ENCODE measurements around the gene SCARB1. TPM values are rescaled to one million over a fixed set of nuclear protein-coding genes. Genes with fewer than 3 reads are reported as not detected.
A peak's percentile ranks its signal among the peaks of the same experiment; 100 is the strongest.

Gene SCARB1
- total RNA-seq, 1 donor, result 9.4 TPM

DNA sequence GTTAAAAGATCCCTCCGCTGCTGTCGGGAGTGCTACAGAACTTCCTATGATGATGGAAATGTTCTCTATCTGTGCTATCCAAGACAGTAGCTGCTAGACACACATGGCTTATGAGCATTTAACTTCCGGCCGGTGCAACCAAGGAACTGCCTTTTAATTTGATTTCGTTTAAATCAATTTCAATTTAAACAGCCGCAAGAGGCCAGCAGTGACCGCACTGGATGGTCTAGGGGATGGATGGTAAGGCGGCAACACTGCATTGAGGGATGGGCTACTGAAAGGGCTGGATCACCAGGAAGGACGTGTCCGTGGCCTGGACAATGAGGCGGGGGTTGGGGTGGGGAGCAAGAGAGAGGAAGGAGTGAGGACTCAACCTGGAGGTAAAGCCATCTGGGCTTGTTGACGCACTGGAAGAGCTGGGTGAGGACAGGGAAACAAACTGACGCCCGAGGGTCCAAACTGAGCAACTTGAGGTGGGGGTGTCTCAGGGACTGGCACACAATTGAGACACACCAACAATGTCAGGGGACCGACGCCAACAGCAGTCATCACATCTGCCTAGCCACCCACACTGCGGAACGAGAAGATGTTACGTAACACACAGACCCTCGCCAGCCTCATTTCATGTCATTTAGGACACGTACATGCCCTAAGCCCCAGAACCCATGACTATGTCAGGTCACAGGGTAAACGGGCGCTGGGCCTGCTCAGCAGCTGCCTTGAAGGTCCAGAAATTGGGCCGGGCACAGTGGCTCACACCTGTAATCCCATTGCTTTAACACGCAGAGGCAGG lies 57.6 kb downstream of the SCARB1 start:
- no peaks in the 10 kb centered on the region for H3K27me3 ChIP-seq (ENCODE audit: insufficient read depth, low read length)
- no peaks in the 10 kb centered on the region for H3K79me2 ChIP-seq (ENCODE audit: insufficient read depth, low read length)
- no peak overlapping the region for H3K27ac ChIP-seq (ENCODE audit: low read depth, low read length)
- H3K4me1 ChIP-seq (ENCODE audit: insufficient read depth, low read length), result peaks cover 9% of the 10 kb centered on the region
- H3K4me3 ChIP-seq (ENCODE audit: insufficient read depth, low read length), result no peak overlapping the region
- H3K36me3 ChIP-seq (ENCODE audit: insufficient read depth, low read length), result no peaks in the 10 kb centered on the region
- no peak overlapping the region for H2AFZ ChIP-seq (ENCODE audit: low read length)
- H4K20me1 ChIP-seq (ENCODE audit: insufficient read depth, low read length), result no peaks in the 10 kb centered on the region
- H3K9me3 ChIP-seq (ENCODE audit: low read depth, low read length), result no peaks in the 10 kb centered on the region
- DNase-seq (ENCODE audit: insufficient read length, low spot score, missing footprints), result peak; percentile 58
- no peak overlapping the region for H3K4me2 ChIP-seq (ENCODE audit: insufficient read depth, low read length)
- TF ChIP-seq, protein P1, sequence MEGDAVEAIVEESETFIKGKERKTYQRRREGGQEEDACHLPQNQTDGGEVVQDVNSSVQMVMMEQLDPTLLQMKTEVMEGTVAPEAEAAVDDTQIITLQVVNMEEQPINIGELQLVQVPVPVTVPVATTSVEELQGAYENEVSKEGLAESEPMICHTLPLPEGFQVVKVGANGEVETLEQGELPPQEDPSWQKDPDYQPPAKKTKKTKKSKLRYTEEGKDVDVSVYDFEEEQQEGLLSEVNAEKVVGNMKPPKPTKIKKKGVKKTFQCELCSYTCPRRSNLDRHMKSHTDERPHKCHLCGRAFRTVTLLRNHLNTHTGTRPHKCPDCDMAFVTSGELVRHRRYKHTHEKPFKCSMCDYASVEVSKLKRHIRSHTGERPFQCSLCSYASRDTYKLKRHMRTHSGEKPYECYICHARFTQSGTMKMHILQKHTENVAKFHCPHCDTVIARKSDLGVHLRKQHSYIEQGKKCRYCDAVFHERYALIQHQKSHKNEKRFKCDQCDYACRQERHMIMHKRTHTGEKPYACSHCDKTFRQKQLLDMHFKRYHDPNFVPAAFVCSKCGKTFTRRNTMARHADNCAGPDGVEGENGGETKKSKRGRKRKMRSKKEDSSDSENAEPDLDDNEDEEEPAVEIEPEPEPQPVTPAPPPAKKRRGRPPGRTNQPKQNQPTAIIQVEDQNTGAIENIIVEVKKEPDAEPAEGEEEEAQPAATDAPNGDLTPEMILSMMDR (IDR thresholded peaks at IDR 0.05; ENCODE audit: extremely low read depth, low read depth, low read length), result no peak

DNA sequence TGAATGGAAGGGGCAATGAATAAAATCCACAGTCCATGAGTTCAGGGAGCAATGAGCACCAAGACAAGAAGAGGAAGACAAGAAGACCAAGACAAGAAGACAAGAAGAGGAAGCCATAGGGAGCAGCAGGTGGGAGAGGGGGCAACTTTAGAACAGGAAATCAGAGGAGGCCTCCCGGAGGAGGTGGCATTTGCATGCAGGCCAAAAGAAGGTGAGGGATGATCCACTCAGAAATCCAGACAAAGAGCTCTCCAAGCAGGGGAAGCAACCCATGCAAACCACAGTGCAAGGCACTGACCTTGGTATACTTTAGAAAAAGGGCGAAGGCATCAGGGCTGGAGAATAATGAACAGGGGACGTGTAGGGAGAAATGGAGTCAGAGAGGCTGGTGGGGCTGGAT lies 58.6 kb downstream of the SCARB1 start:
- no peaks in the 10 kb centered on the region for H3K27me3 ChIP-seq (ENCODE audit: insufficient read depth, low read length)
- no peak overlapping the region for H3K4me2 ChIP-seq (ENCODE audit: insufficient read depth, low read length)
- no peaks in the 10 kb centered on the region for H3K36me3 ChIP-seq (ENCODE audit: insufficient read depth, low read length)
- H3K79me2 ChIP-seq (ENCODE audit: insufficient read depth, low read length), result no peaks in the 10 kb centered on the region
- no peaks in the 10 kb centered on the region for H3K9me3 ChIP-seq (ENCODE audit: low read depth, low read length)
- DNase-seq (ENCODE audit: insufficient read length, low spot score, missing footprints), result peak; percentile 43
- no peak overlapping the region for H3K27ac ChIP-seq (ENCODE audit: low read depth, low read length)
- no peaks in the 10 kb centered on the region for H4K20me1 ChIP-seq (ENCODE audit: insufficient read depth, low read length)
- peaks cover 6% of the 10 kb centered on the region for H3K4me1 ChIP-seq (ENCODE audit: insufficient read depth, low read length)
- H3K4me3 ChIP-seq (ENCODE audit: insufficient read depth, low read length), result no peak overlapping the region
- TF ChIP-seq, protein P1 (IDR thresholded peaks at IDR 0.05; ENCODE audit: extremely low read depth, low read depth, low read length), result no peak
- H2AFZ ChIP-seq (ENCODE audit: low read length), result no peak overlapping the region

DNA sequence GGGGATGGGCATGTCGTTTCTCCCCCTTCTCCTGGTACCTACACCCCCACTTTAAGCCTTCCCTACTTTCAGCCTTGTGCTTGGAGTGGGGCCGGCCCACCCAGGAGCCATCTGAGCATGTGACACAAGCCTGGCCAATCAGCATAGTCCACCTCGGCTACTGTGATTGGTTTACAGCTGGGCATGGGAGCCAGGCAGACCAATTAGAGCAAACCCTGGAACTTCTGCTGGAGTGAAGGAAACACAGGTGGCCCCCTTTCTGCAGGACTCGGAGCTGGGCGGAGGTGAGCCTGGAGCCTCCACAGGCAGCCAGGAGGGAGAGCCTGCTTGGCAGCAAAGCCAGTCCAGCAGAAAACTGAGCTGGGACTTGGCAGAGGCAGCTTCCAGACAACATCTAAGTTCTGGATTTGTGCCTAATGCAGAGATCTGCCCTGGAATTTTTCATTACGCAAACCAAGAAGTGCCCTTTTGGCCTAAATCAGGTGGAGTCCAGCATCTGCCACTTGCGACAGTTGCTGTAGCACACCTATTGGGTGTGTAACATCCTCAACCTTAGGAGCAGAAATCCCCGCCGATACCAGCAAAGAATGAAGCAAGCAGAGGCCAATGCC lies 59.5 kb downstream of the SCARB1 start:
- Histone ChIP-seq H4K20me1 (ENCODE audit: insufficient read depth, low read length) (no peaks in the 10 kb centered on the region), H3K4me1 (ENCODE audit: insufficient read depth, low read length) (no peaks in the 10 kb centered on the region), H3K4me3 (ENCODE audit: insufficient read depth, low read length) (no peak overlapping the region), H3K36me3 (ENCODE audit: insufficient read depth, low read length) (no peaks in the 10 kb centered on the region), H3K9me3 (ENCODE audit: low read depth, low read length) (no peaks in the 10 kb centered on the region), H3K79me2 (ENCODE audit: insufficient read depth, low read length) (no peaks in the 10 kb centered on the region), H3K27ac (ENCODE audit: low read depth, low read length) (no peak overlapping the region), H3K27me3 (ENCODE audit: insufficient read depth, low read length) (no peaks in the 10 kb centered on the region), H3K4me2 (ENCODE audit: insufficient read depth, low read length) (no peak overlapping the region), H2AFZ (ENCODE audit: low read length) (no peak overlapping the region)
- peak; percentile 86 for DNase-seq (ENCODE audit: insufficient read length, low spot score, missing footprints)
- TF ChIP-seq, protein P1 (IDR thresholded peaks at IDR 0.05; ENCODE audit: extremely low read depth, low read depth, low read length), result no peak

DNA sequence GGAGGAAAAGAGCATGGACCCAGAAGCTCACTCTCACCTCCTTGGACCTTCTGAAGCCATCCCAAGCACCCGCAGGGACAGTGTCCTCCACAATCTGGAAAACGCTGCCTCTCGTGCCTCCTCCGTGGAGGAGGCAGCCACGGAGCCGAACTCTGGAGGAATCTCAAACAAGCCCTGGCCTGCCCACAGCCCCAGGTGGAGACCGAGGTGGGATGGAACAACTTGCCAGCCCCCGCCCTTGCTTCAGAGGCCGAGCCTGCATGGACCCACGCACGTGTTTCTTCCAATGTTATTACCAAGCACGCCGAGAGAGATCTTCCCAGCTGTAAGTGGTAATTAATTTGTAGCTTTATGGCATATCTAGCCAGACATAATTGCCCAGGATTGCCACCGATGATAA lies 61.3 kb downstream of the SCARB1 start:
- no peak for DNase-seq (ENCODE audit: insufficient read length, low spot score, missing footprints)
- Histone ChIP-seq H3K4me2 (ENCODE audit: insufficient read depth, low read length) (no peak overlapping the region), H3K36me3 (ENCODE audit: insufficient read depth, low read length) (no peaks in the 10 kb centered on the region), H3K27me3 (ENCODE audit: insufficient read depth, low read length) (no peaks in the 10 kb centered on the region), H2AFZ (ENCODE audit: low read length) (no peak overlapping the region), H4K20me1 (ENCODE audit: insufficient read depth, low read length) (no peaks in the 10 kb centered on the region), H3K79me2 (ENCODE audit: insufficient read depth, low read length) (no peaks in the 10 kb centered on the region), H3K4me1 (ENCODE audit: insufficient read depth, low read length) (no peaks in the 10 kb centered on the region), H3K4me3 (ENCODE audit: insufficient read depth, low read length) (no peak overlapping the region), H3K27ac (ENCODE audit: low read depth, low read length) (no peak overlapping the region), H3K9me3 (ENCODE audit: low read depth, low read length) (no peaks in the 10 kb centered on the region)
- TF ChIP-seq, protein P1 (IDR thresholded peaks at IDR 0.05; ENCODE audit: extremely low read depth, low read depth, low read length), result no peak

Measured in osteoblast (primary cell).